HCT116 (cell line): ENCODE data around the gene ATP5F1E. TPM values are rescaled to one million over a fixed set of nuclear protein-coding genes. Genes with fewer than 3 reads are reported as not detected.
A peak's percentile ranks its signal among the peaks of the same experiment; 100 is the strongest.

Experiments
- ATAC-seq: fragments of 200-7000 bp; cut with Tn5 transposase; 2 replicates; pipeline ENCODE4 v1.9.1; 2020; ENCODE audit warnings: mild to moderate bottlenecking, moderate library complexity
- BruUV-seq: library from RNA; stranded (reverse); fragments of 400-500 nt; replicated peaks from 2 replicates; lab custom pipeline; 2021; lab: Mats Ljungman, UMichigan
- CTCF ChIA-PET: fragments of 300-600 bp; sonication (Branson Sonifier 250); formaldehyde crosslinking; loops from one replicate; lab custom pipeline; 2021; ENCODE audit warnings: antibody characterized with exemption; lab: Charles Lee
- POLR2A ChIA-PET: fragments of 300-600, 350-600 bp; sonication (Branson Sonifier 250); formaldehyde crosslinking; loops from one replicate; lab custom pipeline; 2021; ENCODE audit warnings: antibody characterized with exemption; lab: Charles Lee
- RAD21 ChIA-PET, 2 experiments: fragments of 300-600 bp; sonication (Branson Sonifier 250); formaldehyde crosslinking; loops; one replicate each; lab custom pipeline; 2023; ENCODE audit warnings: low total read pairs in 2 of 2; ENCODE audit not compliant: uncharacterized antibody in 2 of 2, unreplicated experiment in 2 of 2, low non-redundant PET in 1 of 2; lab: Charles Lee
- DNase-seq: peaks from one replicate; pipeline ENCODE4 v3.0.0-alpha.2; 2010; ENCODE audit warnings: low read depth, low spot score
- H2AFZ ChIP-seq: fragments of 200-600 bp; shearing (Covaris generic), sonication (generic); 2 replicates; pipeline ENCODE4 v1.6.1; 2017; ENCODE audit warnings: low read depth, mixed run types, mixed read lengths, antibody characterized with exemption, low read length; ENCODE audit not compliant: poor library complexity, severe bottlenecking
- H3K27ac ChIP-seq: 2 replicates; pipeline ENCODE4 v1.5.1; 2012; ENCODE audit warnings: low read depth, low read length
- H3K27me3 ChIP-seq: fragments of 200-600 bp; sonication (generic); 2 replicates; pipeline ENCODE4 v1.6.1; 2016; ENCODE audit warnings: mixed run types, low read length, mixed read lengths; ENCODE audit not compliant: insufficient read depth
- H3K36me3 ChIP-seq, 2 experiments: fragments of 200-500 bp in 1 of 2; fragments of 200-600 bp in 1 of 2; sonication (Bioruptor generic) in 1 of 2; sonication (generic) in 1 of 2; 2 replicates each; pipeline versions ENCODE4 v1.5.1 to v1.6.1; 2014 to 2016; ENCODE audit warnings: low read length in 2 of 2, inconsistent platforms in 1 of 2, mixed read lengths in 1 of 2, mixed run types in 1 of 2; ENCODE audit not compliant: insufficient read depth in 2 of 2, control insufficient read depth in 1 of 2
- H3K4me1 ChIP-seq, 2 experiments: fragments of 200-600 bp in 1 of 2; sonication (generic) in 1 of 2; 2 replicates each; pipeline versions ENCODE4 v1.5.1 to v1.6.1; 2012 to 2017; ENCODE audit warnings: low read length in 2 of 2, inconsistent platforms in 1 of 2, mild to moderate bottlenecking in 1 of 2, mixed read lengths in 1 of 2, mixed run types in 1 of 2, moderate library complexity in 1 of 2; ENCODE audit not compliant: insufficient read depth in 2 of 2, control insufficient read depth in 1 of 2
- H3K4me2 ChIP-seq: fragments of 200-600 bp; sonication (generic); 2 replicates; pipeline ENCODE4 v1.6.1; 2017; ENCODE audit warnings: mixed run types, low read length, mixed read lengths
- H3K4me3 ChIP-seq, 2 experiments: fragments of 200-600 bp in 1 of 2; sonication (generic) in 1 of 2; replicated peaks in 1 of 2; 2 replicates each; pipeline ENCODE4 v1.5.1; 2011 to 2016; ENCODE audit warnings: low read length in 2 of 2, control low read depth in 1 of 2, low read depth in 1 of 2, mild to moderate bottlenecking in 1 of 2, mixed read lengths in 1 of 2, mixed run types in 1 of 2
- H3K79me2 ChIP-seq: fragments of 200-600 bp; sonication (generic); 2 replicates; pipeline ENCODE4 v1.6.1; 2017; ENCODE audit warnings: mild to moderate bottlenecking, mixed run types, low read length, moderate library complexity, mixed read lengths; ENCODE audit not compliant: insufficient read depth
- H3K9ac ChIP-seq: fragments of 200-600 bp; sonication (generic); 2 replicates; pipeline ENCODE4 v1.6.1; 2016; ENCODE audit warnings: low read length, mixed read lengths
- H3K9me2 ChIP-seq: fragments of 200-600 bp; sonication (generic), shearing (Covaris generic); 2 replicates; pipeline ENCODE4 v1.6.1; 2017; ENCODE audit warnings: mixed run types, mild to moderate bottlenecking, moderate library complexity; ENCODE audit not compliant: insufficient read depth
- H3K9me3 ChIP-seq, 2 experiments: fragments of 200-500 bp in 1 of 2; fragments of 200-600 bp in 1 of 2; sonication (Bioruptor generic) in 1 of 2; sonication (generic) in 1 of 2; 2 replicates each; pipeline ENCODE4 v1.6.1; 2014 to 2017; ENCODE audit warnings: low read length in 2 of 2, mixed read lengths in 2 of 2, inconsistent platforms in 1 of 2, low read depth in 1 of 2, mild to moderate bottlenecking in 1 of 2, mixed run types in 1 of 2, moderate library complexity in 1 of 2; ENCODE audit not compliant: control insufficient read depth in 1 of 2, insufficient read depth in 1 of 2
- H4K20me1 ChIP-seq: fragments of 200-600 bp; sonication (generic), shearing (Covaris generic); 2 replicates; pipeline ENCODE4 v1.6.1; 2017; ENCODE audit warnings: mixed run types, mild to moderate bottlenecking, moderate library complexity; ENCODE audit not compliant: insufficient read depth
- FOSL1 ChIP-seq: IDR thresholded peaks from 2 replicates; pipeline ENCODE4 v1.6.1; 2012; ENCODE audit warnings: low read depth
- SRF ChIP-seq: IDR thresholded peaks from 2 replicates; pipeline ENCODE4 v1.6.1; 2012; ENCODE audit warnings: low read depth
- intact Hi-C: fragments of 100-400 bp; cut with micrococcal nuclease; formaldehyde crosslinking; loops from 2 replicates; pipeline ENCODE4 v1.10.0; 2022
- total RNA-seq: library from RNA; stranded (reverse); gene quantifications from one replicate; pipeline ENCODE4 v1.2.1, GENCODE V29; 2021; ENCODE audit not compliant: unreplicated experiment
- TF ChIP-seq, protein P1 (sequence below): IDR thresholded peaks from 2 replicates; pipeline ENCODE4 v1.6.1; 2012
- TF ChIP-seq, protein P2 (sequence below): IDR thresholded peaks from 2 replicates; pipeline ENCODE4 v1.6.1; 2011; ENCODE audit warnings: mild to moderate bottlenecking, low read length, moderate library complexity; ENCODE audit not compliant: insufficient replicate concordance; ENCODE audit errors: extremely low read depth

The ATP5F1E gene
- total RNA-seq, 1 experiment from 2014 or later = 72.8 TPM

GRCh38 chr20:59006167-59006863, 25.8 kb downstream of the ATP5F1E start:
- BruUV-seq = no TSS peak
- TF ChIP-seq, protein P1, sequence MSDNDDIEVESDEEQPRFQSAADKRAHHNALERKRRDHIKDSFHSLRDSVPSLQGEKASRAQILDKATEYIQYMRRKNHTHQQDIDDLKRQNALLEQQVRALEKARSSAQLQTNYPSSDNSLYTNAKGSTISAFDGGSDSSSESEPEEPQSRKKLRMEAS = 0 out of 2 replicates have a peak, but pooled peaks have one; percentile 7
- TF ChIP-seq SRF = no peak
- peaks cover 12 to 37% of the 10 kb centered on the region in 2 experiments for H3K4me1 ChIP-seq
- H3K9me3 ChIP-seq = no peaks in the 10 kb centered on the region
- H3K27ac ChIP-seq = peak overlapping the region; percentile 82
- H4K20me1 ChIP-seq = no peaks in the 10 kb centered on the region
- no peaks in the 10 kb centered on the region for H3K9me2 ChIP-seq
- peaks cover 30% of the 10 kb centered on the region; the same call in 1 of the 2 replicates for H3K79me2 ChIP-seq
- H3K4me2 ChIP-seq = peak overlapping the region; percentile 85
- peak overlapping the region; percentile 86 for H3K9ac ChIP-seq
- ATAC-seq = peak; percentile 54
- ChIA-PET RAD21 (no interaction called here), CTCF (no interaction called here), POLR2A (no interaction called here)
- intact Hi-C loops = no loop called here
- H3K4me3 ChIP-seq = peak overlapping the region; percentile 74 to 76
- H3K27me3 ChIP-seq = no peaks in the 10 kb centered on the region
- no peak for DNase-seq
- 0 out of 4 replicates have a peak, but pooled peaks cover 0 to 3% of the 10 kb centered on the region in 2 experiments for H3K36me3 ChIP-seq
- H2AFZ ChIP-seq = no peak overlapping the region

GRCh38 chr20:59005523-59006166, 26.5 kb downstream of the ATP5F1E start:
- peaks cover 12 to 30% of the 10 kb centered on the region in 2 experiments for H3K4me1 ChIP-seq
- peak overlapping the region; percentile 85 for H3K4me2 ChIP-seq
- no peaks in the 10 kb centered on the region for H3K9me3 ChIP-seq
- CTCF ChIA-PET = no interaction called here
- POLR2A ChIA-PET = no interaction called here
- H3K79me2 ChIP-seq = peaks cover 30% of the 10 kb centered on the region; the same call in 1 of the 2 replicates
- intact Hi-C loops = no loop called here
- peak overlapping the region; percentile 82 for H3K27ac ChIP-seq
- no peaks in the 10 kb centered on the region for H4K20me1 ChIP-seq
- no peaks in the 10 kb centered on the region for H3K27me3 ChIP-seq
- ATAC-seq (no peak), DNase-seq (no peak)
- RAD21 ChIA-PET = no interaction called here
- TF ChIP-seq, protein P2, sequence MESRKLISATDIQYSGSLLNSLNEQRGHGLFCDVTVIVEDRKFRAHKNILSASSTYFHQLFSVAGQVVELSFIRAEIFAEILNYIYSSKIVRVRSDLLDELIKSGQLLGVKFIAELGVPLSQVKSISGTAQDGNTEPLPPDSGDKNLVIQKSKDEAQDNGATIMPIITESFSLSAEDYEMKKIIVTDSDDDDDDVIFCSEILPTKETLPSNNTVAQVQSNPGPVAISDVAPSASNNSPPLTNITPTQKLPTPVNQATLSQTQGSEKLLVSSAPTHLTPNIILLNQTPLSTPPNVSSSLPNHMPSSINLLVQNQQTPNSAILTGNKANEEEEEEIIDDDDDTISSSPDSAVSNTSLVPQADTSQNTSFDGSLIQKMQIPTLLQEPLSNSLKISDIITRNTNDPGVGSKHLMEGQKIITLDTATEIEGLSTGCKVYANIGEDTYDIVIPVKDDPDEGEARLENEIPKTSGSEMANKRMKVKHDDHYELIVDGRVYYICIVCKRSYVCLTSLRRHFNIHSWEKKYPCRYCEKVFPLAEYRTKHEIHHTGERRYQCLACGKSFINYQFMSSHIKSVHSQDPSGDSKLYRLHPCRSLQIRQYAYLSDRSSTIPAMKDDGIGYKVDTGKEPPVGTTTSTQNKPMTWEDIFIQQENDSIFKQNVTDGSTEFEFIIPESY = no peak
- no peak for TF ChIP-seq FOSL1
- H3K9me2 ChIP-seq = no peaks in the 10 kb centered on the region
- H3K36me3 ChIP-seq = 0 out of 4 replicates have a peak, but pooled peaks cover 0 to 3% of the 10 kb centered on the region in 2 experiments
- BruUV-seq = TSS peak; percentile 44
- H3K9ac ChIP-seq = peak overlapping the region; percentile 86
- H2AFZ ChIP-seq = no peak overlapping the region
- peak overlapping the region; percentile 74 to 76 for H3K4me3 ChIP-seq
